Activated CD8-positive, alpha-beta memory T cell treated with anti-CD3 and anti-CD28 coated beads, Interleukin-2, amount 50 U/mL, for 48 hours (primary cell): Measurements from ENCODE around the gene IL1RL1.
"Not testable (repeated sequence)": the region's sequence is repeated elsewhere in the genome, so short reads cannot be mapped to it uniquely, and the experiment has no call there.

Experiments used
- DNase-seq: peaks from one replicate; pipeline ENCODE4 v3.0.0-alpha.2; 2020

Gene IL1RL1

DNA sequence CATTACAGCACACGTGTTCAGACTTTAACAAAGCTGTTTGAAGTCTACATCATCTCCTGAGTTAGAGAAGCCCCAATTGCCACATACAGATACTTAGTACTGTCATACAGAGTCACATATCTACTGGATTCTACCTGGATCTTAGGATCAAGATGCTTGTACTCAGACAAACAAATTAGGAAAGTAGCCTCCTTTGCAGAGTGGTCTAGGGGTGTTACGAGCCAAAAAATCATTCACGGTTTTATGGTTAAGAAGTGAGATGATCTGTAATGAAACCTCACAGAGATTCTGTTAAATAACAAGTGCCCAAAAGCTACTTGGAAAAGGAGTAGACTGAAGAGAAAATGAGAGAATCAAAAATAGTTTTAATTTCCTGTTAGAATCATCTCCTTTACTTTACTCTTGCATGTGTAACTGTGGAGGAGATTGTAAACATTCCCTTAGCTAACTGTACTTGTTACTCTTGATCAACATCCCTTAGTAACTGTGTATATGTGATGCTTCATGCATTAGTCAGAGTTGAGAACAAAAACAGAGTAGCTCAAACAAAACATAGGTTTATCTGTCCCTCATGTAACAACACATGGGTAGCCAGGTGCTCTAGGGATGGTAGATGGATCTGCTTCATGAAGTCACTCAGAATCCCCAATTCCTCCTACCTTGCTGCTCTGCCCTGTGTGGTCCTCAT, 16.4 kb upstream of the IL1RL1 start:
- DNase-seq = no peak

DNA sequence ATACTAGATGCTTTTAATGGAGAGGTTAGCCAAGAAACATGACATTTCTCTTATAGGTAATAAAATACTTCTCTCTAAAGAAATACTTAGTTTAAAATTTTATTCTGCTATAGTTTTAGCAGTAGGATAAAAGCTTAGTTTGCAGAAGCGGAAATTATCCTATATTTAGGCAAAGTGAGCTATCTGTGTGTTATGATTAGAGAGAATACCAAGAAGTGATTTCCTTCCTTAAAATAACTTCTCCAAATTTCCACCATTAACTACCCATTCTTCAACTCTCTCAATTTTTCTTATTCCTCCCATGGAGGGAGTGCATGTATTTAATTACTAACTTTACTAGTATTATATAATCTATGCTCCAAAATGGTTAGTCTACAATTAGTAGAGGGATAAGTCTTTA, 15.8 kb upstream of the IL1RL1 start:
- DNase-seq = no peak

DNA sequence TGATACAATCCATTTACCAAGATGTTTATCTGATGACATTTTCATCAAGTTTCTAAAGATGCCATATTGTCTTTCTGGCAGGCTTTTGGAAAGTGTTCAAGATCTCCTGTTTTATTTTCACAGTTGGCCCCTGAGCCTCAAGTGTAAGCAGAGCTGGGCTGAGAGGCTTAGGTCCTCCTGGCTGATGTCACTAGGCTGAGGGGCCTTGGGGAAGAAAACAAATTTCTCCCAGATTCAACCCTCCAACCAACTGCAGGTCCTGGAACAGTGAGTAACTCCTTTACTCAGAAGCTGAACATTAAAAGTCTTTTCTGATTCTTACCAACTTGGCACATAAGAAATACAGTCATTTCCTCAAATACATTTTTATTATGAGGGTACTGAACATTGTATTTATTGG, 14.9 kb upstream of the IL1RL1 start:
- DNase-seq = no peak

DNA sequence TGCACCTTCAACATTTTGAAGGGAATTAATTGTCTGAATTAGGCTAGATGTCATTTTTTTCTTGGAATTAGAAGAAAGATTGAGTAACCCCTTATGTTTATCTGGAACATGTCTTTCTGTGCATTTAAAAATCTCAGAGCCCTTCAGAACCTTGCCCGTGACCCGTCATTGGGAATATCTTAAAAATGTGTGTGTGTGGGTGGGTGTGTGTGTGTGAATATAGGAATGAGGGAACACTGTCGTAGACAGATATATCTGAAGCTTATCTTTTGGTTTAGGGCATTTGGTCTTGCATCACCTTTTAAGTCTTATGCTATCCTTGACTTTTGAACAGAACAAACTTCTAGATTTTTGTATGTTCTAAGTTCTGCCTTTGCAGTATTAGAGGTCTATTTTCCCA, 13.5 kb upstream of the IL1RL1 start:
- DNase-seq = no peak

DNA sequence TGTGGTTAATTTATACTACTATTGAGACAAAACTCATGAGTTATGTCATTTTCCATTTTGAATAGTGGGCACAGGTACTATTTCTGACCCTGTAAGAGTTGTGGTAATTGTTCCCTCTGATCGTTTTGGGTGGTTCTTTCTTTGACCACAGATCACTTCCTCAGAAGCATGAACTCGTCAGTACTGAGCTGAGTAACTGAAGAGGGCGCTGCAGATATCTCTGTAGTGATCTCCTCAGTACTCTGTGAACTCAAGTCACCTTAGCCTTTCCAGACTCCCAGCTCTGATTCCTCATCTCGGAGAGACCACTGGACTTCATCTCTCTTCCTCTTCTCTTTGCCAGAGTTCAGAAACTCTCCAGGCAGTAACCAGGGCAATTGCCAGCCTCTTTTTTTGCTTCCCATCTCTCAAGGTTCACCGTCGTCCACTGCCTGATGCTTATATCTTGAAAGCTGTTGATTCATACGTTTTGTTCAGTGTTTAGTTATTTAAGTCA, 9.4 kb upstream of the IL1RL1 start:
- DNase-seq = peak; percentile 61

DNA sequence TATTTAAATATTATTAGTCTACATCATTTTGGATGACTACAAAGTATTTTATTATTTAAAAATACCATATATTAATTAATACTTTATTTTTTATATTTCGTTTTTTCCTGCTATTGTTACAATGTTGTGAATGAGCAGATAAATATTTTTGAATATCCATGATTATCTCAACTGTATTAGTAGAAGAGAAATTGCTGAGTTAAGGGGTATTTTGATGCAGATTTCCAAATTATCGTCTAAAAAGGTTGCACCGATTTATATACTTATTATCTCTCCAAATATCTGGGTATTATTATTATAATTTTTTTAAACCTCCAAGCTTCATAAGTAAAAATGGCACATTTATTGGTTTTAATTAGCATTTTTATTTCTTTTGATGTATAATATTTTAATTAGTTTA, 8.9 kb upstream of the IL1RL1 start:
- DNase-seq = no peak

DNA sequence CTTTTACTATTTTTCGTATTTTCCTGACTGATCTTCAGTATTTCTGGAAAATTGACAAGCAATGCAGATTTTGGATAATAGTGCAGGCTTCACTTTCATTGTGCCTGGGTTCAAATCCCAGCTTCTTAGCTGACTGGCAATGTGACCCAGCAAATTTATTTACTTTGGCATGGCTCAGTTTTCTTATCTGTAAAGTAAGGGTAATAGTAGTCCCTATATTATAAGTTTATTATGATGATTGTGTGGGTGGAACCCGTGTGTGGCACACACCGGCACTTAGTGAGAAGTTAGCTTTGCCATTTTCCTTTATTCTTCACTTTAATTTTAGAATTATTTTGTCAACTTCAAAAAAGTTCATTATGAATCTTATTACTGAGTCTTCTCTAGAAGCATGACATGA, 7.8 kb upstream of the IL1RL1 start:
- DNase-seq = no peak

DNA sequence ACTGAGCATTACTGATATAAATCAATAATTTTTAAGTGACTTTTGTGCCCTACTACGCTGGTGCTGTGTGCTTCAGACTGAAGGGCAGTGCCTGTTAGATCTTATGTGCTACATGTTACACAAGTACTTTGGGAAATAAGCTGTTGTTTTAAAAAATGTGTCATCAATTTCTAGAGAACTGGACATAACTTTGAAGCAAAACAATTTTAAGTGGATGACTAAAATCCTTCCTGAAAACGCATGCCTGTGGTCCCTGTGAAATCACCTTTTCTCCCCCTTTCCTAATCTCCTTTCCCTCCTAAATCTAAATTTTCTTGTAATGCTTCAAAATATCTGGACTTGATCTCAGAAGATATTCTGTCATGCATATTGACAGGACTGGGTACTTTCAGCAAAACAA, 7.1 kb upstream of the IL1RL1 start:
- no peak for DNase-seq

DNA sequence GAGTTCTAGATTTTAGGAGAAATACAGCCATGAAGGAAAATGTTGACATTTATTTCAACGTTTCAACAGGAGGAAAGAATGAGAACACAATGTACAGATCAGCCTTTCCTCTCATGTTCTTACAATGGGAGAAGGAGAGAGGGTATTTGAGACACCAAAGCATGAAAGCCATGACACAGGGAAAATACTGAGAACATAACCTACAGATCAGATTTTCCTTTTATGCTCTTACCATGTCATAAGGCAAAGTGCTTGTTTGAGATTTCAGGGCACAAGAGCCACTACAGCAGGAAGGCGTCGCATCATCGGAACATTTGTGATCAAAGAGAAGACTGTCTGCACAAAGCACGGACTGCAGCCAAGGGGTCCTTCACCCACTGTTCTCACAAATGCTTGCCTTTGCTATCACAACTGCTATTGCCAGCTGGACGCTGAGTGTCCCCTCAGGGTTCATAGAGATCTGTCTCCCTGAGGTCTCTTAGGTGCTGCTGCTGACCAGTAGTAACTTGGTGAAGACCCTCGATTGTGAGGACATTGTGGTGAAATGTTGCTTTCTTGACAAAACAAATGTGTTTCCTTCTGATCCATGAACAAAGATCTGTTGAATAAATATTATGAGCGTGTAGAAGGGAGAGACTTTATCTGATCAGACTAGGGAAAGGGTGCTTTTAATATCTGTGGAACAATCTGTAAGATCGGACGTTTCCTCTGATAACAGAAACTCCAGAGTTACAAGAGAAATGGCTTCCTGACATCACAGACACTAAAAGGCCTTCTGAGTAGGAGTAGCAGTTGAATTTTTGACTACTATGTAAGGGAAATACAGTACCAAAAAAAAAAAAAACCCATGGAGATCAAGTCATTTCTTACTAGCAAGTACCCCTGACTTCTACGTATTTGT, 6.4 kb upstream of the IL1RL1 start:
- DNase-seq = peak; percentile 64

DNA sequence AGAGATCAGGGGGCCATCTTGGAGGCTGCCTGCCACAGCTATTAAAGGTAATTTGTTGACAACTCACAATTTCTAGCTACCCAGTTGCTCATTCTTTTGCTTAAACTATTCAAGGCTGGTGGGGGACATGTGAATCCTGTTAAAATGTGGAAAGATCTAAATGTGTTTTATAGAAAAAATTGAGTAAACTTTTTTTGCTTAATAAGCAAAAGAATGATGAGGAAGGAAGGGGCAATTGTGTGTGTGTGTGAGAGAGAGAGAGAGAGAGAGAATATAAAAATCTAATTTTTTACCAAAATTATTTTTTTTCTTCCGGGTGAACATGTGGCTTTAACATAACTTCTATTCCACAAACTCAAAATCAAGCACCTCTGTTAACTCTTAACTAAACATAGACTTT, 5.2 kb upstream of the IL1RL1 start:
- no peak for DNase-seq

DNA sequence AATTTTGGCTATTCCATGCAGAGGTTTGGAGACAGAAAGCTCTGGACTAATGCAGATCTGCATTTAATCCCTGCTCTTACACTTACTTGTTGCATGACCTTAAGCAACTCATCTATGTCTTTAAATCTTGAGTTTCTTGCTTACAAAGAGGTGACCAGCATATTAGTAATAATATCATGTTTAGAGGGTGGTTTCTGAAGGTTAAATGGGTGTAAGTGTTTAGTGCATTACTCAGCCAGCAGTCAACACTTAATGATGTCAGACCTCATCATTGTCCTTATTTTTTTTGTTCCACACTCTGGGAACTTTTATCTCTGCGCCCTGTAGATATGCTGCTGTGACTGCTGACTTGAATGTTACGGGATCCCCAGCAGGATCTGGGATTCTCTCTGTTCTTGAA, 1.7 kb downstream of the IL1RL1 start:
- DNase-seq = no peak

DNA sequence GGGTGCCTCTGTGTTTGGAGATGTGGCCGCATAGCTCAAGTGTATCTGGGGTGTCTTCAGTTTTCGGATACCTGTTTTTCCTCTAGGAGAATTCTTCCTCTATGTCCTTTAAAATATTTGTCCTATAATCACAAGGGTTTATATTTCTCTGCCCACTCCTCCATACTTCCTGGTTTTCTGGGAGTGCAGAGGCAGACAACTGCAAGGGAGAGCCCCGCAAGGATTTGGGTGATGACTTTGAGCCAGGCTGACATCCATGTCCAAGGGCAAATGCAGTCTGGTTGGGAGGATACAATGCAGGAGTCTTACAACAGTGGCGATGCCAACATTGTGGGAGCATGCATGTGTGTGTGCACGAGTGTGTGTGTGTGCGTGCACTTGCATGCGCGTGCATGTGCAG, 2.1 kb downstream of the IL1RL1 start:
- DNase-seq = no peak

DNA sequence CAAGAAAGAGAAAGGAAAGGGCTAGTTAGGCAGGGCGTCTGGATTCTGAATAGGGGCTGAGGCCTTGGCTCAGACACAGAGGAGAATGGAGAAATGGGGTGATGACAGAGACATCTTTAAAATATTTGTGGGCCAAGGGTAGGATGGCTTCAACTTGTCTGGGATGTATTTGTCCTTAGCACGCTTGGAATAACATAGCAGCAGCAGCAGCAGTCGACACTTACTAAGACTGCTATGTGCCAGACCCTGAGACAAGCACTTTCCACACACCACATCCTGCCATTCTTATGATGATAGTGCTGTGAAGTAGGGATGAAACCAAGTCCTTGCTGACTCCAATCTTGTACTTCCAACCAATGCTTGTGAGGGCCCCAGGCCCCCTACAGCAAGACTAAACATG, 2.6 kb downstream of the IL1RL1 start:
- no peak for DNase-seq

DNA sequence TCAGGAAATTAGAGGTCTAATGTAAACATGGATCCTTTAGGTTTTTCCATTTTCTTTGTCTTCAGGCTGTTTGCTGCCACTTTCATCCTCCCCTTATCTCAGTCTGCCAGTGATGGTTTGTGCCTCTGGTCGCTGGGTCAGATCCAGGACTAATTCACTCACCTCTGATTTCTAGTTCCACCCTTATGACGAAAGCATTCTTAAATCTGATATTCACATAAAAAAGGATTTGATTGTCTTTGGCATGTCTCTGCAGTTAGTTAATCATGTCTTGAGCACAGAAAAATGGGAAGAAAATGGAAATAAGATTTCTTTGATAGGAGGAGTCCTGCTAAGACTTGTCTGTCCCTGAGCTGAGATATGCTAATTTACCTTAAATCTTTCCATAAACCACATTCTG, 4.6 kb downstream of the IL1RL1 start:
- no peak for DNase-seq

DNA sequence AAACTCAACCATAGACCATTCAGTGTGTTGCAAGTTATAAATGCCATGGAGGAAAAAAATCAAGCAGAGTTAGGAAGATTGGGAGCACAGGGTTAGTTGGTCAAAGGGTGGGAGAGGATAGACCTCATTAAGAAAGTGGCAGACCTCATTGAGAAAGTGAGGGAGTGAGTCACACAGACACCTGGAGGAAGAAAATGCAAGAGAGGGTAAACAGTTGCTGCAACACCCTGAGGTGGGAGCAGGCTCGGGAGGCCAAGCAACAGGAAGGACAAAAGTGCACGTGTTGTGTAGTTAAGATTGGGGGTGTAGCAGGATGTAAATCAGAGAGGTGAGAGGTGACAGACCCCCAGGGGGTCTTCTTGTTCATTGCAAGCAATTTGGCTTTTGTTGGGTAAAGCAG, 6.4 kb downstream of the IL1RL1 start:
- DNase-seq = no peak

DNA sequence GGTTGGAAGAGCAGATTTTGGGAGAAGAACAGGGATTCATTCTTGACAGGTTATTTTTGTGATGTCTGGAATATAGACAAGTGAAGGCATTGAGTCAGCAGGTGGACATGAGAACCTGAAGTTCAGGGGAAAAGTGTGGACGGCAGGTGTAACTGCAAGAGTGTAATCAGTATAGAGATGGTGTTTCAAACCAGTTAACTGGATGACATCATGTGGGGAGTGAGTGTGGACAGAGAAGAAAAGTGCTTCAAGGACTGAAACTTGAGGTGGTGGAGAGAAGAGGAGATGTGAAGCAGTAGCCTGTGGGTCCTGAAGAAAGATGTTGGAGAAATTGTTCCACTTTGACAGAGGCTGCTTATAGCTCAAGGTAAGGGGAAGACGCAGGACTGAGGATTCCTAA, 7.1 kb downstream of the IL1RL1 start:
- DNase-seq = no peak

DNA sequence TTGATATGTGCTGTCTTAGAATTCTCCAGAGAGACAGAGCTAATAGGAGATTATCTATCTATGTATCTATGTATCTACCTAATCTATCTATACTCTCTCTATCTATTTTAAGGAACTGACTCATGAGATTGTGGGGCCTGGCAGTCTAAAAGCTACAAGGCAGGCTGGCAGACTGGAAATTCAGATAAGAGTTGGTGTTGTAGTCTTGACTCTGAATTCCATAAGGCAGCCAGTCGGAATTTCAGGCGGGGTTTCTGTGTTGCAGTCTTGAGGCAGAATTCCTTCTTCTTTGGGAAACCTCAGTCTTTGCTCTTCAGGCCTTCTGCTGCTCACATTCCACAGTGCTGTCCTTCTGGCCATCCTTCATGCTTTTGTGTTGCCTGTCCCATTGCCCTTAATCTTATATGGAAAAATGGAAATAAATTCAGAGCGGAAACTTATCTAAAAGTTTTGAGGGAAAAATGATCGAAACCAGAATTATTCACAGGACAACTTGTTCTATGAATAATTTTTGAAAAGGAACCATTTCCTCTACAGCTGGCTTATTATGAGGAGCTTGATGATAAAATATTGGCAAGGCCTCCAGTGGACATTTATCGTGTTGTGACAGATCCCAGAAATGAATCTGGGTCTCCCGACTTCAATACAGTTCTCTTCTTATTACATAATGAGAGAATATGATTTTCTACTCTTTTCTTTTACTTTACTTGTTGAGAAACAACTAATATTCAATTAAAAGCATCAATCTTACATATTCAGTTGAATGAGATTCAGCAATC, 10.8 kb downstream of the IL1RL1 start:
- no peak for DNase-seq

DNA sequence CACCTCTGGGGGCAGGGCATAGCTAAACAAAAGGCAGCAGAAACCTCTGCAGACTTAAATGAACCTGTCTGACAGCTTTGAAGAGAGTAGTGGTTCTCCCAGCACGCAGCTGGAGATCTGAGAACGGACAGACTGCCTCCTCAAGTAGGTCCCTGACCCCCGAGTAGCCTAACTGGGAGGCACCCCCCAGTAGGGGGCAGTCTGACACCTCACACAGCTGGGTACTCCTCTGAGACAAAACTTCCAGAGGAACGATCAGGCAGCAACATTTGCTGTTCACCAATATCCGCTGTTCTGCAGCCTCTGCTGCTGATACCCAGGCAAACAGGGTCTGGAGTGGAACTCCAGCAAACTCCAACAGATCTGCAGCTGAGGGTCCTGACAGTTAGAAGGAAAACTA, 13.6 kb downstream of the IL1RL1 start:
- DNase-seq = not testable (repeated sequence)

DNA sequence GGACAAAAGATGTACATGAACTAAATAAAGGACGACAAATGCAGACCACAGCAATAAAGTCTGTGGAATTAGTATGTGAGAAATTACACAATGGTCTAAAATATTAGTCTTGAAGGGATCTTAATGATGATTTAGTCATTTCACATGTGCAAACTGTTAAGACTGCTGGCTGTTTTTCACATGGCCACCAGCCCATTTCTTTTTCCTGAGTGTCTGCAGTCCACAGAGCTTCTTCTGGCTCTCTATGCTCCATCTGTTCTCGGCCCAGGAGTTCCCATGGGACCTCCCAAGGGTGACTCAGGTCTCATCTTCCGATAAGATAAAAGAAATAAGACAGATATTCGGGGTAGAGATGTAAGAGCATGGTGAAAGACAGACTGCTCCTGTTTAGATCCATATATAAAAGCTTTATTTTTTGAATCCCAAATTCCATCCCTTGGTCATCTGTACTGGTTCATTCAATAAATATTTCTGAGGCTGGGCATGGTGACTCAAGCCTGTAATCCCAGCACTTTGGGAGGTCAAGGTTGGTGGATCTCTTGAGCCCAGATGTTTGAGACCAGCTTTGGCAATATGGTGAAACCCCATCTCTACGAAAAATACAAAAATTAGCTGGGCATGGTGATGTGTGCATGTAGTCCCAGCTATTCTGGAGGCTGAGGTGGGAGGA, 20.1 kb downstream of the IL1RL1 start:
- no peak for DNase-seq

DNA sequence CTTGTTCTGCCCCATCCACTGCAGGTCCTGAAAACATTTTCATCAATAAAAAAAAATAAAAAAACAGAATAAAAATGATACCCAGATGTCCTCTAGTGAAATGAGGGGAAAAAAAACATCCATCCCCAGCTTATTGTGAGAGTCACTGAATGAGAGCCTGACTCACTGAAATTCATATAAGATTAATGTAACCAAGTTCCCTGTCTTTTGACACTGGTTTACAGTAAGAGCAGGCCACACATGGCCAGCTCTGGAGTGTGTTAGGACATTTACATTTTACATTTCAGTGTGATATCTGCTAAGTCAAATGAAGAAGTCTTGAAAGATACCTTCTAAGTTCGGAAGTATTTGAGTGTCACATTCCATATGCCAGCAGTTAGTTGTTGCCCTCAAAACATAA, 23.1 kb downstream of the IL1RL1 start:
- no peak for DNase-seq

DNA sequence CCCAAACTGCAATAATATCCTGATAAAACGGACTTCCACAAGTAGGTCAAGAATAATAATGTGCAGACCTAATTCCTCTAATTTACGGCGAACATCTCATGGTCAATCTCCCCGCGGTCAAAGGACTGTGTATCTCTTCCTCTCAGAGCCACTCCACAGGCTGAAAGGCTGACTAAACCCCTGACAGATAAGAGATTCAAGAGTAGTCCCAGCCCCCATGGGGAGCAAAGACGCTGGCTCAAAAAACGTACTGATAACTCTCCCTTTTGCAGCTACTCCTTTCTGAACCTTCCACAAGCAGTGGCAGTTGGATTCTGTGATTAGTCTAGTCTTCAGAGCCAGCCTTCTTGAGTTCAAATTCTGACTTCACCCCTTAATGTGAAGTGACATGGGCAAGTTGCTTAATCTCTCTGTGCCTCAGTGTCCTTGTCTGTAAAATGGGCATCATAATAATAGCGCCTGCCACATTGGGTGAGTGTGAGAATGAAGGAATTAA, 24.6 kb downstream of the IL1RL1 start:
- DNase-seq = no peak

DNA sequence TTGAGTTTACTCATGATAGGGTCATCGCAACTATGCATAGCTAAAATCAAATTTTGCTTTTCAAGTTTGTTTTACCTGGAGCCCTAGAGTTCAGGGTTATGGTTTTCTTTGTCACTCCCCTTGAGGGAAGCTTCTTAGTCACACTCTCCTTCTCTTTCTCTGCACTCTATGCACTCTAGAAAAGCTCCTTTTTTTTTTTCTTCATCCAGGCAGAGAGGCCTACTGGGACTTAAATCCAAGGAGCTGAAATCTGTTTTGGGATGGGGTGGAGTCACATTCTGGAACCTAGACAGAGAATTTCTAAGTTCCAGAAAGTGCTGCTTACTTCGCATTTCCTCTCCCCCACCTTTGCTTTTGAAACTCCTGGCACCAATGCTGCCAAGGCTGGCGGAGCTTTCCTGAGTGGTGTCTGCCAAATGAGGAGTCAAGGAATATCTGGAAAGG, 25.2 kb downstream of the IL1RL1 start:
- DNase-seq = no peak

DNA sequence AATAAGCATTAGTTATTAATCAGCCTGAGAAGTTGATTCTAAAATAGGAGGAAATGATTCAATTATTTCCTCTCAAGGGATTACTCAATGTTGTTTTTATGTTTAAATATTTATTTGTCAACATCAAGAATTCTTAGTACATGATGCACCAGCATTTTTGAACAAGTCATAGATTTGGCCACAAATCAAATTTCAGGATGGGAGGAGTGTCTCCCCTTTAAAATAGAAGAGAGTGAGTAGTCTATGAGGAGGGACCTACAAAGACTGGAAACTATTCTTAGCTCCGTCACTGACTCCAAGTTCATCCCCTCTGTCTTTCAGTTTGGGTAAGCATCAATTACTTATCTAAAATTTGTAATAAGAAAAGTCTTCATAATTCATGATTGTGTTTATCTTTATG, 25.6 kb downstream of the IL1RL1 start:
- no peak for DNase-seq
